ENCODE results near the gene SHC4.
A peak's percentile ranks its signal among the peaks of the same experiment; 100 is the strongest.

The SHC4 gene

GRCh38 chr15:48888191-48888590 lies 75.5 kb downstream of the SHC4 start:
- DNase-seq (ENCODE audit: low read depth in 2 of 3, low spot score in 2 of 3) = peak in 2 of 3 experiments; percentile 9 to 27

GRCh38 chr15:48887144-48887543 lies 76.6 kb downstream of the SHC4 start:
- DNase-seq (ENCODE audit: low read depth in 2 of 3, low spot score in 2 of 3) = no peak

- DNase-seq (ENCODE audit: low read depth in 2 of 3, low spot score in 2 of 3) = no peak
These were observed 80.0 kb downstream of the SHC4 start for GRCh38 chr15:48883699-48884098.

GRCh38 chr15:48880070-48880634 lies 83.6 kb downstream of the SHC4 start:
- no peak for DNase-seq (ENCODE audit: low read depth in 2 of 3, low spot score in 2 of 3)

GRCh38 chr15:48877630-48878595 lies 85.8 kb downstream of the SHC4 start, which contains the start of gene EID1:
TSS of gene EID1 (plus strand) at chr15:48878134. CDS start at chr15:48878177, 43 bp downstream.
- peak; percentile 75 to 91 (median 82) for DNase-seq (ENCODE audit: low read depth in 2 of 3, low spot score in 2 of 3)

- DNase-seq (ENCODE audit: low read depth in 2 of 3, low spot score in 2 of 3) = no peak
These were observed 87.7 kb downstream of the SHC4 start for GRCh38 chr15:48876057-48876456.

- DNase-seq (ENCODE audit: low read depth in 2 of 3, low spot score in 2 of 3) = no peak
These were observed 88.3 kb downstream of the SHC4 start for GRCh38 chr15:48875241-48875960.

- DNase-seq (ENCODE audit: low read depth in 2 of 3, low spot score in 2 of 3) = no peak
These were observed 91.1 kb downstream of the SHC4 start for GRCh38 chr15:48872632-48873031.

- DNase-seq (ENCODE audit: low read depth in 2 of 3, low spot score in 2 of 3) = no peak
These were observed 92.2 kb downstream of the SHC4 start for GRCh38 chr15:48871542-48871941.

GRCh38 chr15:48869966-48870365 lies 93.8 kb downstream of the SHC4 start:
- no peak for DNase-seq (ENCODE audit: low read depth in 2 of 3, low spot score in 2 of 3)

GRCh38 chr15:48868536-48868935 lies 95.2 kb downstream of the SHC4 start:
- no peak for DNase-seq (ENCODE audit: low read depth in 2 of 3, low spot score in 2 of 3)

GRCh38 chr15:48868023-48868422 lies 95.7 kb downstream of the SHC4 start:
- DNase-seq (ENCODE audit: low read depth in 2 of 3, low spot score in 2 of 3) = no peak

GRCh38 chr15:48866141-48866563 lies 97.6 kb downstream of the SHC4 start:
- DNase-seq (ENCODE audit: low read depth in 2 of 3, low spot score in 2 of 3) = no peak

GRCh38 chr15:48865370-48866079 lies 98.2 kb downstream of the SHC4 start:
- no peak for DNase-seq (ENCODE audit: low read depth in 2 of 3, low spot score in 2 of 3)

GRCh38 chr15:48862705-48863104 lies 101.0 kb downstream of the SHC4 start:
- DNase-seq (ENCODE audit: low read depth in 2 of 3, low spot score in 2 of 3) = no peak

GRCh38 chr15:48861813-48862431 lies 101.8 kb downstream of the SHC4 start:
- DNase-seq (ENCODE audit: low read depth in 2 of 3, low spot score in 2 of 3) = no peak

- no peak for DNase-seq (ENCODE audit: low read depth in 2 of 3, low spot score in 2 of 3)
These were observed 104.3 kb downstream of the SHC4 start for GRCh38 chr15:48859426-48859825.

GRCh38 chr15:48858401-48858800 lies 105.3 kb downstream of the SHC4 start:
- no peak for DNase-seq (ENCODE audit: low read depth in 2 of 3, low spot score in 2 of 3)

GRCh38 chr15:48856942-48857341 lies 106.8 kb downstream of the SHC4 start:
- no peak for DNase-seq (ENCODE audit: low read depth in 2 of 3, low spot score in 2 of 3)
